Hematopoietic multipotent progenitor cell treated with erythropoietin and hydrocortisone succinate and interleukin-3 and kit ligand, for 15 days (in vitro differentiated cells): ENCODE measurements around the gene OR5T1.

Experiments
- DNase-seq: peaks from one replicate; pipeline ENCODE4 v3.0.0-alpha.2; 2015; ENCODE audit warnings: low spot score

Gene OR5T1

GRCh38 chr11:56273854-56274253, at the start of gene OR5T1:
Gene OR5T1 (plus strand): TSS chr11:56274154. CDS start chr11:56275639, 1,485 bp downstream.
- DNase-seq: no peak

GRCh38 chr11:56234155-56234554, 39.8 kb upstream of the OR5T1 start, which contains the start of gene OR5T2:
Gene OR5T2 (minus strand): TSS chr11:56234255. CDS start chr11:56233062, 1,193 bp downstream.
- DNase-seq: no peak

- DNase-seq: no peak
These were observed 22.0 kb upstream of the OR5T1 start, which contains the start of gene OR5T3 for GRCh38 chr11:56251954-56252353. Gene OR5T3 (plus strand): TSS chr11:56252254. CDS start chr11:56252254, 0 bp downstream.

GRCh38 chr11:56271092-56271491, 2.9 kb upstream of the OR5T1 start:
- DNase-seq: no peak

GRCh38 chr11:56292154-56292553, 18.2 kb downstream of the OR5T1 start, which contains the start of gene OR8H1:
Gene OR8H1 (minus strand): TSS chr11:56292254. CDS start chr11:56291062, 1,192 bp downstream.
- no peak for DNase-seq

GRCh38 chr11:56296898-56297297, 22.9 kb downstream of the OR5T1 start:
- no peak for DNase-seq

- no peak for DNase-seq
These were observed 33.9 kb downstream of the OR5T1 start for GRCh38 chr11:56307836-56308235.

- DNase-seq: no peak
These were observed 40.9 kb downstream of the OR5T1 start, which contains the start of gene OR8K3 for GRCh38 chr11:56314844-56315243. Gene OR8K3 (plus strand): TSS chr11:56315144. CDS start chr11:56318307, 3,163 bp downstream.
